Neuronal stem cell (in vitro differentiated cells): ENCODE measurements around the gene DUS1L.
A peak's percentile ranks its signal among the peaks of the same experiment; 100 is the strongest.

Experiments
- DNase-seq: peaks from one replicate; pipeline ENCODE4 v3.0.0-alpha.2; 2013; ENCODE audit warnings: low spot score
- H2AFZ ChIP-seq: one replicate; pipeline ENCODE4 v1.6.1; 2013; ENCODE audit warnings: mild to moderate bottlenecking, low read length, inconsistent platforms
- H2AK5ac ChIP-seq: 2 replicates; pipeline ENCODE4 v1.6.1; 2013; ENCODE audit warnings: low read depth, mild to moderate bottlenecking, inconsistent platforms, low read length, moderate library complexity, mixed read lengths
- H2BK120ac ChIP-seq: 2 replicates; pipeline ENCODE4 v1.6.1; 2013; ENCODE audit warnings: low read depth, mild to moderate bottlenecking, inconsistent platforms, low read length, moderate library complexity, mixed read lengths
- H2BK12ac ChIP-seq: one replicate; pipeline ENCODE4 v1.6.1; 2013; ENCODE audit warnings: low read length, inconsistent platforms
- H2BK15ac ChIP-seq: 2 replicates; pipeline ENCODE4 v1.6.1; 2013; ENCODE audit warnings: mild to moderate bottlenecking, low read length, inconsistent platforms, mixed read lengths
- H2BK5ac ChIP-seq: one replicate; pipeline ENCODE4 v1.6.1; 2013; ENCODE audit warnings: inconsistent platforms, mild to moderate bottlenecking, low read length, moderate library complexity
- H3K14ac ChIP-seq: one replicate; pipeline ENCODE4 v1.6.1; 2013; ENCODE audit warnings: low read length, inconsistent platforms
- H3K18ac ChIP-seq: 2 replicates; pipeline ENCODE4 v1.6.1; 2013; ENCODE audit warnings: low read length, inconsistent platforms
- H3K23ac ChIP-seq: 2 replicates; pipeline ENCODE4 v1.6.1; 2013; ENCODE audit warnings: low read depth, mild to moderate bottlenecking, mixed read lengths, low read length, inconsistent platforms; ENCODE audit not compliant: poor library complexity
- H3K27ac ChIP-seq: replicated peaks from 3 replicates; pipeline ENCODE4 v1.5.1; 2013; ENCODE audit warnings: low read length, inconsistent platforms
- H3K27me3 ChIP-seq, 3 experiments: 2 replicates each; pipeline ENCODE4 v1.6.1; 2013; ENCODE audit warnings: low read length in 3 of 3, mild to moderate bottlenecking in 2 of 3, inconsistent platforms in 1 of 3, low read depth in 1 of 3, mixed read lengths in 1 of 3, moderate library complexity in 1 of 3; ENCODE audit not compliant: control insufficient read depth in 3 of 3, insufficient read depth in 3 of 3
- H3K36me3 ChIP-seq, 2 donors: replicated peaks in 1 of 2; 2 replicates each; pipeline ENCODE4 v1.6.1; 2013; ENCODE audit warnings: low read length in 2 of 2; ENCODE audit not compliant: control insufficient read depth in 2 of 2, insufficient read depth in 2 of 2
- H3K4ac ChIP-seq: 2 replicates; pipeline ENCODE4 v1.6.1; 2013; ENCODE audit warnings: inconsistent platforms, mild to moderate bottlenecking, low read length, moderate library complexity
- H3K4me1 ChIP-seq, 2 donors: 1 replicate in 1 of 2; 2 replicates in 1 of 2; pipeline ENCODE4 v1.6.1; 2013; ENCODE audit warnings: low read length in 2 of 2, low read depth in 1 of 2; ENCODE audit not compliant: control insufficient read depth in 2 of 2, insufficient read depth in 1 of 2
- H3K4me2 ChIP-seq: one replicate; pipeline ENCODE4 v1.6.1; 2013; ENCODE audit warnings: mild to moderate bottlenecking, low read length, inconsistent platforms; ENCODE audit not compliant: insufficient read depth, poor library complexity, severe bottlenecking
- H3K4me3 ChIP-seq, 2 donors: 2 replicates each; pipeline ENCODE4 v1.5.1; 2013; ENCODE audit warnings: low read length in 2 of 2, mild to moderate bottlenecking in 2 of 2, inconsistent platforms in 1 of 2, moderate library complexity in 1 of 2
- H3K79me1 ChIP-seq: one replicate; pipeline ENCODE4 v1.6.1; 2013; ENCODE audit warnings: low read depth, mild to moderate bottlenecking, inconsistent platforms, low read length, moderate library complexity
- H3K9ac ChIP-seq: one replicate; pipeline ENCODE4 v1.6.1; 2013; ENCODE audit warnings: mild to moderate bottlenecking, low read depth, low read length, inconsistent platforms; ENCODE audit not compliant: poor library complexity
- H3K9me3 ChIP-seq, 2 donors: replicated peaks in 1 of 2; 2 replicates each; pipeline versions ENCODE3 to v1.6.1; 2013; ENCODE audit warnings: low read length in 2 of 2, mild to moderate bottlenecking in 2 of 2, inconsistent platforms in 1 of 2, low read depth in 1 of 2, mixed read lengths in 1 of 2, moderate library complexity in 1 of 2; ENCODE audit not compliant: control insufficient read depth in 2 of 2, insufficient read depth in 1 of 2
- H4K8ac ChIP-seq: one replicate; pipeline ENCODE4 v1.6.1; 2013; ENCODE audit warnings: low read depth, mild to moderate bottlenecking, inconsistent platforms, low read length, moderate library complexity
- H4K91ac ChIP-seq: one replicate; pipeline ENCODE4 v1.6.1; 2013; ENCODE audit warnings: low read length, low read depth, mild to moderate bottlenecking, inconsistent platforms; ENCODE audit not compliant: poor library complexity
- WGBS, 2 donors: extraction: QIAGEN DNeasy Blood & Tissue Kit; methylation state at CpG; one replicate each; pipeline ENCODE4 v1.1.7; 2013; ENCODE audit warnings: missing lambda C conversion rate in 2 of 2, mixed read lengths in 1 of 2; ENCODE audit not compliant: insufficient read length in 2 of 2, insufficient replicate concordance in 1 of 2; ENCODE audit errors: extremely low coverage in 2 of 2; 5-methylcytosine and 5-hydroxymethylcytosine counted together

DUS1L gene

DNA sequence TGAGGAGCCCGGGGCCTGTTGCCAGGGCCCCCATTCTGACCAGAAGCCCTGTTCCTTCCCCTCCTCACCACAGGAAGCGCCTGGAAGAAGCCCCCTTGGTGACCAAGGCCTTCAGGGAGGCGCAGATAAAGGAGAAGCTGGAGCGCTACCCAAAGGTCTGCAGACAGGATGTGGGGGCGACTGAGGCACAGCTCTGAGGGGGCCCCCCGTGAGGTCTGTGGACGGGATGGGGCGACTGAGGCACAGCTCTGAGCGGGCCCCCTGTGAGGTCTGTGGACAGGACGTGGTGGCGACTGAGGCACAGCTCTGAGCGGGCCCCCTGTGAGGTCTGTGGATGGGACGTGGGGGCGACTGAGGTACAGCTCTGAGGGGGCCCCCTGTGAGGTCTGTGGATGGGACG, 56.2 kb downstream of the DUS1L start:
- no CpG with 5 or more reads among the region's 15 CpGs for WGBS, 2 donors
- peaks cover 4% of the 10 kb centered on the region for H3K79me1 ChIP-seq
- H3K9ac ChIP-seq: no peak overlapping the region
- H4K91ac ChIP-seq: no peak overlapping the region
- H3K4me3 ChIP-seq: no peak overlapping the region
- no peak overlapping the region for H3K18ac ChIP-seq
- no peak overlapping the region for H2BK120ac ChIP-seq
- no peaks in the 10 kb centered on the region for H3K27me3 ChIP-seq
- peaks cover 0 to 12% of the 10 kb centered on the region in 2 donors for H3K4me1 ChIP-seq
- H2AFZ ChIP-seq: no peak overlapping the region
- no peak overlapping the region for H3K4me2 ChIP-seq
- no peak overlapping the region for H2BK15ac ChIP-seq
- H3K23ac ChIP-seq: peak overlapping the region; percentile 65
- H3K9me3 ChIP-seq: no peaks in the 10 kb centered on the region
- no peak overlapping the region for H2BK12ac ChIP-seq
- H3K14ac ChIP-seq: no peak overlapping the region
- H2BK5ac ChIP-seq: no peak overlapping the region
- H3K4ac ChIP-seq: no peak overlapping the region
- no peak overlapping the region for H2AK5ac ChIP-seq
- no peak overlapping the region for H4K8ac ChIP-seq
- peaks cover 0 to 4% of the 10 kb centered on the region in 2 donors for H3K36me3 ChIP-seq
- no peak for DNase-seq
- H3K27ac ChIP-seq: no peak overlapping the region

DNA sequence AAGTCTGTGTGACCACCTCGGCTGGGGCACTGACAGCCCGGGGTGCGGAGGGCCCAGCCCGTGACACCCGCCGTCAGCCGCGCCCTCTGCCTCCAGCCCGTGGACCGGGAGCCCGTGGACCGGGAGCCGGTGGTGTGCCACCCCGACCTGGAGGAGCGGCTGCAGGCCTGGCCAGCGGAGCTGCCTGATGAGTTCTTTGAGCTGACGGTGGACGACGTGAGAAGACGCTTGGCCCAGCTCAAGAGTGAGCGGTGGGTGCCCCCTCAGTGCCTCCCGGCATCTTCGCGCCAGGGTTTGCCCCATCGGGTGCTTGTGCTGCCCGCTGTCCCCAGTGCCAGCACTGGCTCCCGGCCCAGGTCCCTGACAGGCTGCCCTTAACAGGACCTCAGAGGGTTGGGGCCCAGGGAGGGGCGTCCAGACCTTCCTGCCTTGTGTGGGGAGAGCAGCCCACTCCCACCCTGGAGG, 56.6 kb downstream of the DUS1L start:
- no CpG with 5 or more reads among the region's 28 CpGs for WGBS, 2 donors

DNA sequence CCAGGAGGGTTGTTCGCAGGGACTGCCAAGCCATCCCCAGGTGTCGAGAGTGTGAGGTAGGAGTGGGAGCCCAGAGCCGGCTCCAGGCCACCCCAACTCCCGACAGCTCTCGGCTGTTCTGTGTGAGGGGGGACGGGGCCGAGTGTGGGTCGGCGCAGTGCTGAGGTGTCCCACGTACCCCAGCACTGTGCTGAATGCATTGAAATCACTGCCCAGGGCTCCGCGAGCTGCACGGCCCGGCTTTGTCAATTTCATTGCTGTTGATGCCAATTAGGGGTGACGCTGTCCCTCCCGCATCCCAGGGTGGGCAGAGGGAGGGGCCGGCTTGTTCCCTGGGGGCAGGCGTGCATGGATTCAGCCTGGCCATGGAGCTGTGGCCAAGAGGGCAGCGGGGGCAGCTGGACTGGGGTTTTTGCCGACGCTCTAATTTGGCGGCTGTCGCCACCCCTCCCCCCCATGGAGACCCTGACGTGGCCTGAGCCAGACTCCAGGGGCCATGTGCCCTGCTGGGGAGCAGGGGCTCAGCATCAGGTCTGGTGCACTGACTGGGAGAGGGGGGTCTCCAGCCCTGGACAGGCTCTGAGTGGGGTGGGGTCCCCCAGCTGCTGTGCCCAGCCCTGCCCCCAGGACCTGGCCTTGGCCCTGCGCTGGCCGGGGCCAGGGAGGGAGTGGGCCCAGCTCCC, 57.2 kb downstream of the DUS1L start:
- Histone ChIP-seq H3K27me3 (no peaks in the 10 kb centered on the region), H2BK15ac (no peak overlapping the region), H3K36me3 (peaks cover 0 to 4% of the 10 kb centered on the region in 2 donors), H3K9ac (peak overlapping the region; percentile 81), H3K79me1 (peaks cover 7% of the 10 kb centered on the region), H2AK5ac (peak overlapping the region; percentile 46), H4K91ac (no peak overlapping the region), H3K18ac (no peak overlapping the region), H2AFZ (no peak overlapping the region), H2BK120ac (no peak overlapping the region), H3K14ac (no peak overlapping the region), H2BK12ac (no peak overlapping the region), H3K23ac (peak overlapping the region; percentile 73), H3K4me3 (no peak overlapping the region), H3K4me1 (peaks cover 2 to 19% of the 10 kb centered on the region in 2 donors), H3K4me2 (no peak overlapping the region), H3K27ac (no peak overlapping the region), H3K9me3 (no peaks in the 10 kb centered on the region), H3K4ac (peak overlapping the region; percentile 66), H4K8ac (no peak overlapping the region), H2BK5ac (peak overlapping the region; percentile 39)
- no peak for DNase-seq
- no CpG with 5 or more reads among the region's 26 CpGs for WGBS, 2 donors

More for the DNA sequence above, 56.6 kb downstream of the DUS1L start:
- Histone ChIP-seq H4K8ac (no peak overlapping the region), H4K91ac (no peak overlapping the region), H3K36me3 (peaks cover 0 to 4% of the 10 kb centered on the region in 2 donors), H3K79me1 (peaks cover 4% of the 10 kb centered on the region), H3K4me1 (peaks cover 0 to 13% of the 10 kb centered on the region in 2 donors), H2BK15ac (no peak overlapping the region), H3K9me3 (no peaks in the 10 kb centered on the region), H3K27ac (no peak overlapping the region), H2BK5ac (peak overlapping the region; percentile 39), H3K14ac (no peak overlapping the region), H2AFZ (no peak overlapping the region), H3K4me3 (no peak overlapping the region), H2AK5ac (no peak overlapping the region), H3K9ac (peak overlapping the region; percentile 21), H3K23ac (peak overlapping the region; percentile 65), H2BK12ac (no peak overlapping the region), H3K27me3 (no peaks in the 10 kb centered on the region), H3K4me2 (no peak overlapping the region), H3K4ac (no peak overlapping the region), H3K18ac (no peak overlapping the region), H2BK120ac (no peak overlapping the region)
- no peak for DNase-seq
